Measurements from ENCODE around the gene MYBPH.

GRCh38 chr1:203140743-203141520 lies 34.7 kb downstream of the MYBPH start:
- TF ChIP-seq FOXM1 (IDR thresholded peaks at IDR 0.05; ENCODE audit: low read depth, low read length) = no peak
- no peak for TF ChIP-seq POLR2A (IDR thresholded peaks at IDR 0.05; ENCODE audit: low read depth, low read length)
